HCT116 (cell line): ENCODE measurements around the gene GSC2. TPM values are rescaled to one million over a fixed set of nuclear protein-coding genes. Genes with fewer than 3 reads are reported as not detected.

Experiments
- ATAC-seq: fragments of 200-7000 bp; cut with Tn5 transposase; 2 replicates; pipeline ENCODE4 v1.9.1; 2020; ENCODE audit warnings: mild to moderate bottlenecking, moderate library complexity
- BruUV-seq: library from RNA; stranded (reverse); fragments of 400-500 nt; replicated peaks from 2 replicates; lab custom pipeline; 2021; lab: Mats Ljungman, UMichigan
- CTCF ChIA-PET: fragments of 300-600 bp; sonication (Branson Sonifier 250); formaldehyde crosslinking; loops from one replicate; lab custom pipeline; 2021; ENCODE audit warnings: antibody characterized with exemption; lab: Charles Lee
- POLR2A ChIA-PET: fragments of 300-600, 350-600 bp; sonication (Branson Sonifier 250); formaldehyde crosslinking; loops from one replicate; lab custom pipeline; 2021; ENCODE audit warnings: antibody characterized with exemption; lab: Charles Lee
- RAD21 ChIA-PET, 2 experiments: fragments of 300-600 bp; sonication (Branson Sonifier 250); formaldehyde crosslinking; loops; one replicate each; lab custom pipeline; 2023; ENCODE audit warnings: low total read pairs in 2 of 2; ENCODE audit not compliant: uncharacterized antibody in 2 of 2, unreplicated experiment in 2 of 2, low non-redundant PET in 1 of 2; lab: Charles Lee
- DNase-seq: peaks from one replicate; pipeline ENCODE4 v3.0.0-alpha.2; 2010; ENCODE audit warnings: low read depth, low spot score
- H2AFZ ChIP-seq: fragments of 200-600 bp; shearing (Covaris generic), sonication (generic); 2 replicates; pipeline ENCODE4 v1.6.1; 2017; ENCODE audit warnings: low read depth, mixed run types, mixed read lengths, antibody characterized with exemption, low read length; ENCODE audit not compliant: poor library complexity, severe bottlenecking
- H3K27ac ChIP-seq: 2 replicates; pipeline ENCODE4 v1.5.1; 2012; ENCODE audit warnings: low read depth, low read length
- H3K27me3 ChIP-seq: fragments of 200-600 bp; sonication (generic); 2 replicates; pipeline ENCODE4 v1.6.1; 2016; ENCODE audit warnings: mixed run types, low read length, mixed read lengths; ENCODE audit not compliant: insufficient read depth
- H3K36me3 ChIP-seq, 2 experiments: fragments of 200-500 bp in 1 of 2; fragments of 200-600 bp in 1 of 2; sonication (Bioruptor generic) in 1 of 2; sonication (generic) in 1 of 2; 2 replicates each; pipeline versions ENCODE4 v1.5.1 to v1.6.1; 2014 to 2016; ENCODE audit warnings: low read length in 2 of 2, inconsistent platforms in 1 of 2, mixed read lengths in 1 of 2, mixed run types in 1 of 2; ENCODE audit not compliant: insufficient read depth in 2 of 2, control insufficient read depth in 1 of 2
- H3K4me1 ChIP-seq, 2 experiments: fragments of 200-600 bp in 1 of 2; sonication (generic) in 1 of 2; 2 replicates each; pipeline versions ENCODE4 v1.5.1 to v1.6.1; 2012 to 2017; ENCODE audit warnings: low read length in 2 of 2, inconsistent platforms in 1 of 2, mild to moderate bottlenecking in 1 of 2, mixed read lengths in 1 of 2, mixed run types in 1 of 2, moderate library complexity in 1 of 2; ENCODE audit not compliant: insufficient read depth in 2 of 2, control insufficient read depth in 1 of 2
- H3K4me2 ChIP-seq: fragments of 200-600 bp; sonication (generic); 2 replicates; pipeline ENCODE4 v1.6.1; 2017; ENCODE audit warnings: mixed run types, low read length, mixed read lengths
- H3K4me3 ChIP-seq, 2 experiments: fragments of 200-600 bp in 1 of 2; sonication (generic) in 1 of 2; replicated peaks in 1 of 2; 2 replicates each; pipeline ENCODE4 v1.5.1; 2011 to 2016; ENCODE audit warnings: low read length in 2 of 2, control low read depth in 1 of 2, low read depth in 1 of 2, mild to moderate bottlenecking in 1 of 2, mixed read lengths in 1 of 2, mixed run types in 1 of 2
- H3K79me2 ChIP-seq: fragments of 200-600 bp; sonication (generic); 2 replicates; pipeline ENCODE4 v1.6.1; 2017; ENCODE audit warnings: mild to moderate bottlenecking, mixed run types, low read length, moderate library complexity, mixed read lengths; ENCODE audit not compliant: insufficient read depth
- H3K9ac ChIP-seq: fragments of 200-600 bp; sonication (generic); 2 replicates; pipeline ENCODE4 v1.6.1; 2016; ENCODE audit warnings: low read length, mixed read lengths
- H3K9me2 ChIP-seq: fragments of 200-600 bp; sonication (generic), shearing (Covaris generic); 2 replicates; pipeline ENCODE4 v1.6.1; 2017; ENCODE audit warnings: mixed run types, mild to moderate bottlenecking, moderate library complexity; ENCODE audit not compliant: insufficient read depth
- H3K9me3 ChIP-seq, 2 experiments: fragments of 200-500 bp in 1 of 2; fragments of 200-600 bp in 1 of 2; sonication (Bioruptor generic) in 1 of 2; sonication (generic) in 1 of 2; 2 replicates each; pipeline ENCODE4 v1.6.1; 2014 to 2017; ENCODE audit warnings: low read length in 2 of 2, mixed read lengths in 2 of 2, inconsistent platforms in 1 of 2, low read depth in 1 of 2, mild to moderate bottlenecking in 1 of 2, mixed run types in 1 of 2, moderate library complexity in 1 of 2; ENCODE audit not compliant: control insufficient read depth in 1 of 2, insufficient read depth in 1 of 2
- H4K20me1 ChIP-seq: fragments of 200-600 bp; sonication (generic), shearing (Covaris generic); 2 replicates; pipeline ENCODE4 v1.6.1; 2017; ENCODE audit warnings: mixed run types, mild to moderate bottlenecking, moderate library complexity; ENCODE audit not compliant: insufficient read depth
- CBX3 ChIP-seq: IDR thresholded peaks from 2 replicates; pipeline ENCODE4 v1.6.1; 2012; ENCODE audit warnings: low read depth
- CEBPB ChIP-seq: IDR thresholded peaks from 2 replicates; pipeline ENCODE4 v1.6.1; 2012; ENCODE audit warnings: low read depth
- EZH2phosphoT487 ChIP-seq: fragments of 200-600 bp; IDR thresholded peaks from 2 replicates; pipeline ENCODE4 v1.6.1; 2018; ENCODE audit warnings: antibody characterized with exemption, borderline replicate concordance
- FOSL1 ChIP-seq: IDR thresholded peaks from 2 replicates; pipeline ENCODE4 v1.6.1; 2012; ENCODE audit warnings: low read depth
- POLR2AphosphoS5 ChIP-seq: IDR thresholded peaks from 2 replicates; pipeline ENCODE4 v1.6.1; 2011; ENCODE audit warnings: mild to moderate bottlenecking, low read depth, low read length, moderate library complexity
- RAD21 ChIP-seq: IDR thresholded peaks from 2 replicates; pipeline ENCODE4 v1.6.1; 2012; ENCODE audit warnings: low read depth, mild to moderate bottlenecking
- SIN3A ChIP-seq: IDR thresholded peaks from 2 replicates; pipeline ENCODE4 v1.6.1; 2012; ENCODE audit warnings: low read depth
- SP1 ChIP-seq: IDR thresholded peaks from 2 replicates; pipeline ENCODE4 v1.6.1; 2012; ENCODE audit warnings: low read depth
- SRF ChIP-seq: IDR thresholded peaks from 2 replicates; pipeline ENCODE4 v1.6.1; 2012; ENCODE audit warnings: low read depth
- ZFX ChIP-seq: fragments of 450-650 bp; IDR thresholded peaks from 2 replicates; pipeline ENCODE4 v1.6.1; 2017
- ZNF274 ChIP-seq: fragments of 200-500 bp; sonication (Bioruptor generic); IDR thresholded peaks from 2 replicates; pipeline ENCODE4 v1.6.1; 2014; ENCODE audit warnings: mild to moderate bottlenecking, low read depth, low read length, inconsistent platforms
- intact Hi-C: fragments of 100-400 bp; cut with micrococcal nuclease; formaldehyde crosslinking; loops from 2 replicates; pipeline ENCODE4 v1.10.0; 2022
- total RNA-seq: library from RNA; stranded (reverse); gene quantifications from one replicate; pipeline ENCODE4 v1.2.1, GENCODE V29; 2021; ENCODE audit not compliant: unreplicated experiment
- TF ChIP-seq, protein P1 (sequence below): IDR thresholded peaks from 2 replicates; pipeline ENCODE4 v1.6.1; 2012
- TF ChIP-seq, protein P2 (sequence below): IDR thresholded peaks from 2 replicates; pipeline ENCODE4 v1.6.1; 2012; ENCODE audit warnings: low read depth
- TF ChIP-seq, protein P3 (sequence below), 3 experiments: fragments of 200-600 bp in 1 of 3; sonication (generic) in 1 of 3; IDR thresholded peaks in 2 of 3; conservative IDR thresholded peaks in 1 of 3; 2 replicates each; pipeline ENCODE4 v1.5.1; 2012 to 2017; ENCODE audit warnings: low read depth in 2 of 3, low read length in 2 of 3, antibody characterized with exemption in 1 of 3, borderline replicate concordance in 1 of 3, control low read depth in 1 of 3, mild to moderate bottlenecking in 1 of 3, mixed read lengths in 1 of 3, mixed run types in 1 of 3, moderate library complexity in 1 of 3; ENCODE audit not compliant: insufficient read depth in 1 of 3

Gene GSC2
- total RNA-seq, 1 experiment from 2014 or later = not detected

DNA sequence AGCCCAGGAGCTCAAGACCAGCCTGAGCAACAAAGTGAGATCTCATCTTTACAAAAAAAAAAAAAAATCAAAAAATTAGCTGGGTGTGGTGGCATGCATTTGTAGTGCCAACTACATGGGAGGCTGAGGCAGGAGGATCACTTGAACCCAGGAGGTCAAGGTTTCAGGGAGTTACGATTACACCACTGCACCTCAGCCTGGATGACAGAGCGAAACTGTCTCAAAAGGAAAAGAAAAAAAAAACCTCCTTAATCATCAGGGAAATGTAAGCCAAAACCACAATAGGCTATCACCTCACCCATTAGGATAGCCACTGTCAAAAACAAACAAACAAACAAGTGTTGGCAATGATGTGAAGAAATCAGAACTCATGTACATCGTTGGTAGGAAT lies 41.3 kb downstream of the GSC2 start:
- ChIA-PET CTCF (interaction anchor here (1.1 kb wide), 1 partner anchor 7 kb away, joined by 3 read pairs; no protein-coding TSS in a partner anchor), POLR2A (no interaction called here)
- H3K4me2 ChIP-seq = no peak overlapping the region
- no peaks in the 10 kb centered on the region for H3K27me3 ChIP-seq
- H3K9me3 ChIP-seq = no peaks in the 10 kb centered on the region
- no peaks in the 10 kb centered on the region for H3K4me1 ChIP-seq
- DNase-seq = no peak
- intact Hi-C loops = no loop called here
- no peaks in the 10 kb centered on the region for H4K20me1 ChIP-seq
- H3K79me2 ChIP-seq = peaks cover 92% of the 10 kb centered on the region
- no peak for ATAC-seq
- no peaks in the 10 kb centered on the region for H3K9me2 ChIP-seq
- H2AFZ ChIP-seq = no peak overlapping the region
- BruUV-seq = no TSS peak
- no peak overlapping the region for H3K9ac ChIP-seq
- no peak overlapping the region for H3K27ac ChIP-seq
- H3K4me3 ChIP-seq = no peak overlapping the region
- no peak for TF ChIP-seq EZH2phosphoT487
- no peak for TF ChIP-seq RAD21
- TF ChIP-seq SRF = no peak
- TF ChIP-seq, protein P1, sequence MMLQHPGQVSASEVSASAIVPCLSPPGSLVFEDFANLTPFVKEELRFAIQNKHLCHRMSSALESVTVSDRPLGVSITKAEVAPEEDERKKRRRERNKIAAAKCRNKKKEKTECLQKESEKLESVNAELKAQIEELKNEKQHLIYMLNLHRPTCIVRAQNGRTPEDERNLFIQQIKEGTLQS = no peak
- no peak for TF ChIP-seq POLR2AphosphoS5
- TF ChIP-seq, all 23 proteins: peak for 0
- H3K36me3 ChIP-seq = no peaks in the 10 kb centered on the region
- RAD21 ChIA-PET = no interaction called here

DNA sequence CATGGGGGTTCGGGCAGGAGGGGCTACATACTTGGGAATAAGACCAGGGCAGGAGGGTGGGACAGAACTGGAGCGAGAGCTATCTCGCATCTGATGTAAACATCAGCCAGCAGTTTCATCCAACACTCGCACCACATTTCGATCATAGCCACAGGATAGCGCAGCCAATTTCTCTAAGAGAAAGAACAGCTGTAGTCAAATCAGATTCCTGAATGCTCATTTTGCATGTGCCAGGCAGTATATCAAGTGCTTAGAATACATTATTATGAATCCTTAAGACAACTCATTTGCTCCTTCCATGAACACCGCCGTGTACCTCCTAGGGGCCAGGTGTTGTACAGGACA lies 42.4 kb downstream of the GSC2 start:
- Histone ChIP-seq H3K9me3 (no peaks in the 10 kb centered on the region), H4K20me1 (no peaks in the 10 kb centered on the region), H3K79me2 (peaks cover 92% of the 10 kb centered on the region), H3K4me2 (no peak overlapping the region), H3K27me3 (no peaks in the 10 kb centered on the region), H3K9ac (no peak overlapping the region), H3K4me1 (no peaks in the 10 kb centered on the region), H2AFZ (no peak overlapping the region), H3K9me2 (no peaks in the 10 kb centered on the region), H3K27ac (no peak overlapping the region), H3K4me3 (no peak overlapping the region), H3K36me3 (no peaks in the 10 kb centered on the region)
- ATAC-seq (no peak), DNase-seq (no peak)
- ChIA-PET CTCF (interaction anchor here (1.1 kb wide), 1 partner anchor 8 kb away, joined by 3 read pairs; no protein-coding TSS in a partner anchor), POLR2A (no interaction called here), RAD21 (no interaction called here)
- BruUV-seq = no TSS peak
- TF ChIP-seq, protein P2, sequence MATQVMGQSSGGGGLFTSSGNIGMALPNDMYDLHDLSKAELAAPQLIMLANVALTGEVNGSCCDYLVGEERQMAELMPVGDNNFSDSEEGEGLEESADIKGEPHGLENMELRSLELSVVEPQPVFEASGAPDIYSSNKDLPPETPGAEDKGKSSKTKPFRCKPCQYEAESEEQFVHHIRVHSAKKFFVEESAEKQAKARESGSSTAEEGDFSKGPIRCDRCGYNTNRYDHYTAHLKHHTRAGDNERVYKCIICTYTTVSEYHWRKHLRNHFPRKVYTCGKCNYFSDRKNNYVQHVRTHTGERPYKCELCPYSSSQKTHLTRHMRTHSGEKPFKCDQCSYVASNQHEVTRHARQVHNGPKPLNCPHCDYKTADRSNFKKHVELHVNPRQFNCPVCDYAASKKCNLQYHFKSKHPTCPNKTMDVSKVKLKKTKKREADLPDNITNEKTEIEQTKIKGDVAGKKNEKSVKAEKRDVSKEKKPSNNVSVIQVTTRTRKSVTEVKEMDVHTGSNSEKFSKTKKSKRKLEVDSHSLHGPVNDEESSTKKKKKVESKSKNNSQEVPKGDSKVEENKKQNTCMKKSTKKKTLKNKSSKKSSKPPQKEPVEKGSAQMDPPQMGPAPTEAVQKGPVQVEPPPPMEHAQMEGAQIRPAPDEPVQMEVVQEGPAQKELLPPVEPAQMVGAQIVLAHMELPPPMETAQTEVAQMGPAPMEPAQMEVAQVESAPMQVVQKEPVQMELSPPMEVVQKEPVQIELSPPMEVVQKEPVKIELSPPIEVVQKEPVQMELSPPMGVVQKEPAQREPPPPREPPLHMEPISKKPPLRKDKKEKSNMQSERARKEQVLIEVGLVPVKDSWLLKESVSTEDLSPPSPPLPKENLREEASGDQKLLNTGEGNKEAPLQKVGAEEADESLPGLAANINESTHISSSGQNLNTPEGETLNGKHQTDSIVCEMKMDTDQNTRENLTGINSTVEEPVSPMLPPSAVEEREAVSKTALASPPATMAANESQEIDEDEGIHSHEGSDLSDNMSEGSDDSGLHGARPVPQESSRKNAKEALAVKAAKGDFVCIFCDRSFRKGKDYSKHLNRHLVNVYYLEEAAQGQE = no peak
- TF ChIP-seq, protein P3, sequence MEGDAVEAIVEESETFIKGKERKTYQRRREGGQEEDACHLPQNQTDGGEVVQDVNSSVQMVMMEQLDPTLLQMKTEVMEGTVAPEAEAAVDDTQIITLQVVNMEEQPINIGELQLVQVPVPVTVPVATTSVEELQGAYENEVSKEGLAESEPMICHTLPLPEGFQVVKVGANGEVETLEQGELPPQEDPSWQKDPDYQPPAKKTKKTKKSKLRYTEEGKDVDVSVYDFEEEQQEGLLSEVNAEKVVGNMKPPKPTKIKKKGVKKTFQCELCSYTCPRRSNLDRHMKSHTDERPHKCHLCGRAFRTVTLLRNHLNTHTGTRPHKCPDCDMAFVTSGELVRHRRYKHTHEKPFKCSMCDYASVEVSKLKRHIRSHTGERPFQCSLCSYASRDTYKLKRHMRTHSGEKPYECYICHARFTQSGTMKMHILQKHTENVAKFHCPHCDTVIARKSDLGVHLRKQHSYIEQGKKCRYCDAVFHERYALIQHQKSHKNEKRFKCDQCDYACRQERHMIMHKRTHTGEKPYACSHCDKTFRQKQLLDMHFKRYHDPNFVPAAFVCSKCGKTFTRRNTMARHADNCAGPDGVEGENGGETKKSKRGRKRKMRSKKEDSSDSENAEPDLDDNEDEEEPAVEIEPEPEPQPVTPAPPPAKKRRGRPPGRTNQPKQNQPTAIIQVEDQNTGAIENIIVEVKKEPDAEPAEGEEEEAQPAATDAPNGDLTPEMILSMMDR (IDR thresholded peaks at IDR 0.05 in 2 of 3, conservative IDR thresholded peaks at IDR 0.05 in 1 of 3; ENCODE audit: borderline replicate concordance in 1 of 3, insufficient read depth in 1 of 3, low read depth in 2 of 3, low read length in 2 of 3) = no peak
- TF ChIP-seq EZH2phosphoT487 (no peak), POLR2AphosphoS5 (no peak), CBX3 (no peak), SP1 (no peak), SIN3A (no peak), CEBPB (no peak), ZFX (no peak), SRF (no peak), RAD21 (no peak), ZNF274 (no peak), FOSL1 (no peak)
- TF ChIP-seq, protein P1 = no peak
- intact Hi-C loops = no loop called here
